PC-9 (cell line): ENCODE data around the gene LAMC3.

Source experiments
- EZH2 ChIP-seq: fragments of 200-600 bp; sonication (generic); IDR thresholded peaks from 2 replicates; pipeline ENCODE4 v1.8.0; 2017; ENCODE audit warnings: antibody characterized with exemption, low read depth
- TF ChIP-seq, protein P1 (sequence below): fragments of 200-600 bp; sonication (generic); conservative IDR thresholded peaks from 2 replicates; pipeline ENCODE4 v1.6.1; 2017; ENCODE audit warnings: mixed run types, antibody characterized with exemption, mild to moderate bottlenecking, moderate library complexity

DNA sequence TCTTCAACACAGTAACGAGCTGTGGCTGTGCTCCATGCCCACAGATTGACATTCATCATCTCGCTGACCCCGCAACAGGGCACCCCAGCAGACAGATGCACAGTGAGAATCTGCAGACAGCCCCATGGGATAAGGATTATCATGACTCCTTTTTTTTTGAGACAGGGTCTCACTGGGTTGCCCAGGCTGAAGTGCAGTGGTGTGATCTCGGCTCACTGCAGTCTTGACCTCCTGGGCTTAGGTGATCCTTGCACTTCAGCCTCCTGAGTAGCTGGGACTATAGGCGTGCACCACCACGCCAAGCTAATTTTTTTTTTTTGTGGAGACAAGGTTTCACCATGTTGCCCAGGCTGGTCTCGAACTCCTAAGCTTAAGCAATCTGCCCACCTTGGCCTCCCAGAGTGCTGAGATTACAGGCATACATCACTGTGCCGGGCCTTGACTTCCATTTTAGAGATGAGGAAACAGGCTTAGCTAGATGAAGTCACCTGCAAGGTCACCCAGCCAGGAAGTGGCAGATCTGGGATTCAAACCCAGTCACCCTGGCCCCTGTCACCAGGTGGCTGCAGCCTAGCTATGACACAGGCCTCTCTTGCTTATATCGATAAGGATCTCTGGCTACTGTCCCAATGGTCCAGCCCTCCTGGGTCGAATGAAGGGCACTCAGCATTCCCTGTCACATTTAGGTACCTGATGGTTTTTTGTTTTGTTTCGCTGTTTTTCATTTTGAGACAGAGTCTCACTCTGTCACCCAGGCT is 92.4 kb downstream of the LAMC3 start:
- TF ChIP-seq, protein P1, sequence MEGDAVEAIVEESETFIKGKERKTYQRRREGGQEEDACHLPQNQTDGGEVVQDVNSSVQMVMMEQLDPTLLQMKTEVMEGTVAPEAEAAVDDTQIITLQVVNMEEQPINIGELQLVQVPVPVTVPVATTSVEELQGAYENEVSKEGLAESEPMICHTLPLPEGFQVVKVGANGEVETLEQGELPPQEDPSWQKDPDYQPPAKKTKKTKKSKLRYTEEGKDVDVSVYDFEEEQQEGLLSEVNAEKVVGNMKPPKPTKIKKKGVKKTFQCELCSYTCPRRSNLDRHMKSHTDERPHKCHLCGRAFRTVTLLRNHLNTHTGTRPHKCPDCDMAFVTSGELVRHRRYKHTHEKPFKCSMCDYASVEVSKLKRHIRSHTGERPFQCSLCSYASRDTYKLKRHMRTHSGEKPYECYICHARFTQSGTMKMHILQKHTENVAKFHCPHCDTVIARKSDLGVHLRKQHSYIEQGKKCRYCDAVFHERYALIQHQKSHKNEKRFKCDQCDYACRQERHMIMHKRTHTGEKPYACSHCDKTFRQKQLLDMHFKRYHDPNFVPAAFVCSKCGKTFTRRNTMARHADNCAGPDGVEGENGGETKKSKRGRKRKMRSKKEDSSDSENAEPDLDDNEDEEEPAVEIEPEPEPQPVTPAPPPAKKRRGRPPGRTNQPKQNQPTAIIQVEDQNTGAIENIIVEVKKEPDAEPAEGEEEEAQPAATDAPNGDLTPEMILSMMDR: no peak
- TF ChIP-seq EZH2: no peak
